Calu3 (cell line): ENCODE data around the gene GPR137C. TPM values are rescaled to one million over a fixed set of nuclear protein-coding genes. Genes with fewer than 3 reads are reported as not detected.
A peak's percentile ranks its signal among the peaks of the same experiment; 100 is the strongest.

Experiments used
- BruUV-seq: library from RNA; stranded (reverse); fragments of 400-500 nt; replicated peaks from 2 replicates; lab custom pipeline; 2021; lab: Mats Ljungman, UMichigan
- CTCF ChIA-PET: fragments of 300-600 bp; sonication (Branson Sonifier 250); formaldehyde crosslinking; loops from one replicate; lab custom pipeline; 2022; ENCODE audit warnings: antibody characterized with exemption; lab: Charles Lee
- DNase-seq: peaks from one replicate; pipeline ENCODE4 v3.0.0; 2022
- H3K27ac Mint-ChIP-seq: one replicate; pipeline ENCODE4 v1.8.0; 2022; ENCODE audit warnings: mixed read lengths; ENCODE audit not compliant: unreplicated experiment
- H3K27me3 Mint-ChIP-seq: one replicate; pipeline ENCODE4 v1.8.0; 2022; ENCODE audit warnings: mixed read lengths; ENCODE audit not compliant: unreplicated experiment
- H3K36me3 Mint-ChIP-seq: one replicate; pipeline ENCODE4 v1.8.0; 2022; ENCODE audit warnings: mild to moderate bottlenecking, moderate library complexity, mixed read lengths; ENCODE audit not compliant: insufficient read depth, unreplicated experiment
- H3K4me1 Mint-ChIP-seq: one replicate; pipeline ENCODE4 v1.8.0; 2022; ENCODE audit warnings: mild to moderate bottlenecking, low read depth, mixed read lengths; ENCODE audit not compliant: unreplicated experiment
- H3K4me3 Mint-ChIP-seq: one replicate; pipeline ENCODE4 v1.8.0; 2022; ENCODE audit warnings: mild to moderate bottlenecking, low read depth, moderate library complexity, mixed read lengths; ENCODE audit not compliant: unreplicated experiment
- H3K9me3 Mint-ChIP-seq: one replicate; pipeline ENCODE4 v1.8.0; 2022; ENCODE audit warnings: low read depth, mixed read lengths; ENCODE audit not compliant: unreplicated experiment
- CTCF ChIP-seq: fragments of 200-600 bp; IDR thresholded peaks from one replicate; pipeline ENCODE4 v1.8.0; 2022; ENCODE audit warnings: antibody characterized with exemption; ENCODE audit not compliant: unreplicated experiment
- intact Hi-C: fragments of 100-400 bp; cut with micrococcal nuclease; formaldehyde crosslinking; loops from one replicate; pipeline ENCODE4 v1.10.0; 2022; ENCODE audit not compliant: unreplicated experiment
- total RNA-seq: library from RNA; stranded (reverse); gene quantifications from 2 replicates; pipeline ENCODE4 v1.2.3, GENCODE V29; 2022

The GPR137C gene
- total RNA-seq, 1 experiment from 2014 or later, result 2.3 TPM

GRCh38 chr14:52553002-52553670, 500 bp downstream of the GPR137C start:
- Mint-ChIP-seq H3K27ac (peak overlapping the region; percentile 81), H3K4me3 (peak overlapping the region; percentile 93), H3K4me1 (peaks cover 17% of the 10 kb centered on the region), H3K36me3 (peaks cover 29% of the 10 kb centered on the region), H3K9me3 (no peaks in the 10 kb centered on the region), H3K27me3 (no peaks in the 10 kb centered on the region)
- intact Hi-C loops, result loop anchor here (10.0 kb wide), 3 partner anchors 152 to 402 kb away; partner anchors contain the start of genes FERMT2 and PSMC6
- DNase-seq, result peak; percentile 29
- CTCF ChIA-PET, result interaction anchor here (1.0 to 1.5 kb wide), 2 partner anchors 10 to 66 kb away, joined by 3 to 7 read pairs; no protein-coding TSS in a partner anchor
- no peak for TF ChIP-seq CTCF
- BruUV-seq, result no TSS peak

- peaks cover 17% of the 10 kb centered on the region for H3K4me1 Mint-ChIP-seq
- H3K9me3 Mint-ChIP-seq, result no peaks in the 10 kb centered on the region
- peak overlapping the region; percentile 93 for H3K4me3 Mint-ChIP-seq
- H3K27me3 Mint-ChIP-seq, result no peaks in the 10 kb centered on the region
- peaks cover 29% of the 10 kb centered on the region for H3K36me3 Mint-ChIP-seq
- intact Hi-C loops, result loop anchor here (10.0 kb wide), 3 partner anchors 151 to 401 kb away; partner anchors contain the start of genes FERMT2 and PSMC6
- peak overlapping the region; percentile 81 for H3K27ac Mint-ChIP-seq
- TF ChIP-seq CTCF, result no peak
- CTCF ChIA-PET, result interaction anchor here (0.5 kb wide), 1 partner anchor 509 kb away, joined by 3 read pairs; no protein-coding TSS in a partner anchor
- BruUV-seq, result TSS peak; percentile 55
- DNase-seq, result peak; percentile 79
Observed at GRCh38 chr14:52553671-52554575, 1.3 kb downstream of the GPR137C start.

DNA sequence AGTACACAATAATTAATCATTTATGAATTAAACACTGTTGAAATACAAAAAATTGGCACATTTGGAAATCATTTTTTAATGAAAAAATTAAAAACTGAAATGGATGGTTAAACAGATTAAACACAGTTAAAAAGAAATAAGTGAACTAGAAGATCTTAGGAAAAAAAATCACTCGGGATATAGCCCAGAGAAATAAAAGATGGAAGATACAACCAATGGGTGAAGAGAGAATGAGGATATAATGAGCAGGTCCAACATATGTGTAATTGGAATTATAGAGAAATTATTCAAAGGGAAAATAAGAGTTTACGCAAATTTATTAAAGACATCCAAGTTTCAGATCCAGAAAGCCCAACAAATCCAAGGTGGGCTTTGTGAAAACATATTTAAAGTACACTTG, 6.1 kb downstream of the GPR137C start:
- DNase-seq, result no peak
- no peaks in the 10 kb centered on the region for H3K27me3 Mint-ChIP-seq

More for the DNA sequence above, 6.1 kb downstream of the GPR137C start:
- intact Hi-C loops, result loop anchor here (10.0 kb wide), 3 partner anchors 146 to 396 kb away; partner anchors contain the start of genes FERMT2 and PSMC6
- no TSS peak for BruUV-seq
- CTCF ChIA-PET, result no interaction called here
- H3K4me1 Mint-ChIP-seq, result no peaks in the 10 kb centered on the region
- H3K4me3 Mint-ChIP-seq, result no peak overlapping the region
- TF ChIP-seq CTCF, result no peak
- H3K9me3 Mint-ChIP-seq, result no peaks in the 10 kb centered on the region
- peaks cover 5% of the 10 kb centered on the region for H3K36me3 Mint-ChIP-seq
- no peak overlapping the region for H3K27ac Mint-ChIP-seq
